ENCODE data around the gene MTPN. TPM values are rescaled to one million over a fixed set of nuclear protein-coding genes. Genes with fewer than 3 reads are reported as not detected.

MTPN gene
- total RNA-seq, 1 experiment from 2014 or later = 153 TPM

GRCh38 chr7:135958173-135958572 is 19.0 kb downstream of the MTPN start:
- TF ChIP-seq CTCF (IDR thresholded peaks at IDR 0.05; ENCODE audit: unreplicated experiment) = no peak
- CTCF ChIA-PET = interaction anchor here (0.6 kb wide), 1 partner anchor 435 kb away, joined by 3 read pairs; no protein-coding TSS in a partner anchor
- Mint-ChIP-seq H3K27me3 (ENCODE audit: insufficient read depth, unreplicated experiment) (no peaks in the 10 kb centered on the region), H3K4me1 (ENCODE audit: insufficient read depth, unreplicated experiment) (peaks cover 17% of the 10 kb centered on the region), H3K9me3 (ENCODE audit: unreplicated experiment) (no peaks in the 10 kb centered on the region), H3K4me3 (ENCODE audit: unreplicated experiment) (no peak overlapping the region), H3K27ac (ENCODE audit: low read depth, unreplicated experiment) (no peak overlapping the region), H3K36me3 (ENCODE audit: insufficient read depth, unreplicated experiment) (peaks cover 1% of the 10 kb centered on the region)
- no peak for DNase-seq (ENCODE audit: unreplicated experiment)
- BruUV-seq (replicated peaks) = no TSS peak
- POLR2A ChIA-PET = no interaction called here
- intact Hi-C loops (cut with micrococcal nuclease) = no loop called here

- Mint-ChIP-seq H3K27ac (ENCODE audit: low read depth, unreplicated experiment) (no peak overlapping the region), H3K4me3 (ENCODE audit: unreplicated experiment) (no peak overlapping the region), H3K9me3 (ENCODE audit: unreplicated experiment) (no peaks in the 10 kb centered on the region), H3K27me3 (ENCODE audit: insufficient read depth, unreplicated experiment) (no peaks in the 10 kb centered on the region), H3K4me1 (ENCODE audit: insufficient read depth, unreplicated experiment) (peaks cover 12% of the 10 kb centered on the region), H3K36me3 (ENCODE audit: insufficient read depth, unreplicated experiment) (peaks cover 7% of the 10 kb centered on the region)
- intact Hi-C loops (cut with micrococcal nuclease) = no loop called here
- no peak for DNase-seq (ENCODE audit: unreplicated experiment)
- no TSS peak for BruUV-seq (replicated peaks)
- ChIA-PET POLR2A (no interaction called here), CTCF (interaction anchor here (0.6 to 1.0 kb wide), 3 partner anchors 285 to 434 kb away, joined by 3 to 6 read pairs (median 5); no protein-coding TSS in a partner anchor)
- TF ChIP-seq CTCF (IDR thresholded peaks at IDR 0.05; ENCODE audit: unreplicated experiment) = no peak
Measured at GRCh38 chr7:135957627-135958026, 19.5 kb downstream of the MTPN start.

- H3K36me3 Mint-ChIP-seq (ENCODE audit: insufficient read depth, unreplicated experiment) = peaks cover 15% of the 10 kb centered on the region
- POLR2A ChIA-PET = no interaction called here
- BruUV-seq (replicated peaks) = no TSS peak
- H3K9me3 Mint-ChIP-seq (ENCODE audit: unreplicated experiment) = no peaks in the 10 kb centered on the region
- intact Hi-C loops (cut with micrococcal nuclease) = no loop called here
- no peaks in the 10 kb centered on the region for H3K27me3 Mint-ChIP-seq (ENCODE audit: insufficient read depth, unreplicated experiment)
- no peak overlapping the region for H3K4me3 Mint-ChIP-seq (ENCODE audit: unreplicated experiment)
- peak overlapping the region; percentile 44 for H3K27ac Mint-ChIP-seq (ENCODE audit: low read depth, unreplicated experiment)
- peaks cover 12% of the 10 kb centered on the region for H3K4me1 Mint-ChIP-seq (ENCODE audit: insufficient read depth, unreplicated experiment)
- TF ChIP-seq CTCF (IDR thresholded peaks at IDR 0.05; ENCODE audit: unreplicated experiment) = no peak
- no peak for DNase-seq (ENCODE audit: unreplicated experiment)
- CTCF ChIA-PET = interaction anchor here (0.6 to 1.0 kb wide), 2 partner anchors 38 to 284 kb away, joined by 3 to 5 read pairs; no protein-coding TSS in a partner anchor
Measured at GRCh38 chr7:135956393-135956792, 20.8 kb downstream of the MTPN start.

GRCh38 chr7:135950972-135951371 is 26.2 kb downstream of the MTPN start:
- BruUV-seq (replicated peaks) = no TSS peak
- Mint-ChIP-seq H3K9me3 (ENCODE audit: unreplicated experiment) (no peaks in the 10 kb centered on the region), H3K36me3 (ENCODE audit: insufficient read depth, unreplicated experiment) (peaks cover 49% of the 10 kb centered on the region), H3K27me3 (ENCODE audit: insufficient read depth, unreplicated experiment) (no peaks in the 10 kb centered on the region), H3K4me1 (ENCODE audit: insufficient read depth, unreplicated experiment) (no peaks in the 10 kb centered on the region), H3K4me3 (ENCODE audit: unreplicated experiment) (no peak overlapping the region), H3K27ac (ENCODE audit: low read depth, unreplicated experiment) (no peak overlapping the region)
- CTCF ChIA-PET = interaction anchor here (1.1 kb wide), 1 partner anchor 12 kb away, joined by 4 read pairs; no protein-coding TSS in a partner anchor
- DNase-seq (ENCODE audit: unreplicated experiment) = no peak
- POLR2A ChIA-PET = interaction anchor here (1.2 to 1.9 kb wide), 2 partner anchors 24 to 25 kb away, joined by 5 to 6 read pairs; no protein-coding TSS in a partner anchor
- TF ChIP-seq CTCF (IDR thresholded peaks at IDR 0.05; ENCODE audit: unreplicated experiment) = no peak
- intact Hi-C loops (cut with micrococcal nuclease) = no loop called here
